Type B pancreatic cell (in vitro differentiated cells): ENCODE results near the gene SIPA1. TPM values are rescaled to one million over a fixed set of nuclear protein-coding genes. Genes with fewer than 3 reads are reported as not detected.

ENCODE experiments used
- DNase-seq: peaks from one replicate; pipeline ENCODE4 v3.0.0; 2021; ENCODE audit warnings: mixed read lengths; ENCODE audit not compliant: unreplicated experiment; ENCODE audit errors: extremely low spot score
- H3K27ac Mint-ChIP-seq: 2 replicates; pipeline ENCODE4 v1.8.0; 2021; ENCODE audit warnings: mild to moderate bottlenecking, mixed read lengths
- H3K27me3 Mint-ChIP-seq: 2 replicates; pipeline ENCODE4 v1.8.0; 2021; ENCODE audit warnings: mixed read lengths
- H3K36me3 Mint-ChIP-seq: 2 replicates; pipeline ENCODE4 v1.8.0; 2021; ENCODE audit warnings: mixed read lengths
- H3K4me1 Mint-ChIP-seq: one replicate; pipeline ENCODE4 v1.8.0; 2021; ENCODE audit warnings: mixed read lengths; ENCODE audit not compliant: unreplicated experiment
- H3K4me3 Mint-ChIP-seq: 2 replicates; pipeline ENCODE4 v1.8.0; 2021; ENCODE audit warnings: mild to moderate bottlenecking, mixed read lengths
- H3K9me3 Mint-ChIP-seq: 2 replicates; pipeline ENCODE4 v1.8.0; 2021; ENCODE audit warnings: mixed read lengths
- microRNA-seq: library from miRNA; unstranded; fragments of <30 nt; microRNA quantifications from one replicate; pipeline ENCODE4, GENCODE V29; 2020
- total RNA-seq: library from RNA; stranded (reverse); gene quantifications from 2 replicates; pipeline ENCODE4 v1.2.1, GENCODE V29; 2021; ENCODE audit warnings: low replicate concordance
- TF ChIP-seq, protein P1 (sequence below): fragments of 200-600 bp; sonication (generic); conservative IDR thresholded peaks from 2 replicates; pipeline ENCODE4 v1.5.0; 2021; ENCODE audit warnings: antibody characterized with exemption, mild to moderate bottlenecking

SIPA1 gene
- total RNA-seq, 1 donor from 2014 or later: 26.8 TPM

DNA sequence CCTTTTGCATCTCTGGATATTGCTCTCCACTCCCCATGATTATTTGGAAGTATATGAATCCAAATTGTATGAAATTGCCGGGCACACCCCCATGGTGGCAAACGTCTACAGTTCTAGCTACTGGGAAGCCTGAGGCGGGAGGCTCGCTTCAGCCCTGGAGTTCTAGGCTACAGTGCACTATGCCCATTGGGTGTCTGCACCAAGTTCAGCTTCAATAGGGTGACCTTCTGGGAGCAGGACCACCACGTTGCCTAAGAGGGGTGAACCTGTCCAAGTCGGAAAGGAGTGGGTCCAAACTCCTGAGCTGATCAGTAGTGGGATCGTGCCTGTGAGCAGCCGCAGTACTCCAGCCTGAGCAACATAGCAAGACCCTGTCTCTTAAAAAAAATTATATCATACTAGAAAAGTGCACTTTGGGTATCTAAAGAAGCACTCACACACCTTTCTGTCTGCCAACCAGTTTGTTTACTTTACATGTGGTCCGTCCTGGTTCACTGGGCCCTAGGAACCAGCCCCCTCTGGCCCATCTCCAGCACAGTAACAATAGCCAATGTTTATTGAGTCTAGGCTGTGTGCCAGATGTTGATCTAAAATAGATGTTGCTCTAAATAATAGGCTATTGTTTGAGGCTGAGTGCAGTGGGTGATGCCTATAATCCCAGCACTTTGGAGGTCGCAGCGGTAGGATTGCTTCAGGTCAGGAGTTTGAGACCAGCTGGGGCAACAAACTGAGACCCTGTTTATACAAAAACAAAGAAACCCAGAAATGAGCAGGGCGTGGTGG, 57.7 kb downstream of the SIPA1 start:
- no peak for DNase-seq
- Mint-ChIP-seq H3K27ac (no peak overlapping the region), H3K36me3 (no peaks in the 10 kb centered on the region), H3K4me1 (peaks cover 8% of the 10 kb centered on the region), H3K4me3 (no peak overlapping the region), H3K27me3 (peaks cover 22% of the 10 kb centered on the region), H3K9me3 (no peaks in the 10 kb centered on the region)
- TF ChIP-seq, protein P1, sequence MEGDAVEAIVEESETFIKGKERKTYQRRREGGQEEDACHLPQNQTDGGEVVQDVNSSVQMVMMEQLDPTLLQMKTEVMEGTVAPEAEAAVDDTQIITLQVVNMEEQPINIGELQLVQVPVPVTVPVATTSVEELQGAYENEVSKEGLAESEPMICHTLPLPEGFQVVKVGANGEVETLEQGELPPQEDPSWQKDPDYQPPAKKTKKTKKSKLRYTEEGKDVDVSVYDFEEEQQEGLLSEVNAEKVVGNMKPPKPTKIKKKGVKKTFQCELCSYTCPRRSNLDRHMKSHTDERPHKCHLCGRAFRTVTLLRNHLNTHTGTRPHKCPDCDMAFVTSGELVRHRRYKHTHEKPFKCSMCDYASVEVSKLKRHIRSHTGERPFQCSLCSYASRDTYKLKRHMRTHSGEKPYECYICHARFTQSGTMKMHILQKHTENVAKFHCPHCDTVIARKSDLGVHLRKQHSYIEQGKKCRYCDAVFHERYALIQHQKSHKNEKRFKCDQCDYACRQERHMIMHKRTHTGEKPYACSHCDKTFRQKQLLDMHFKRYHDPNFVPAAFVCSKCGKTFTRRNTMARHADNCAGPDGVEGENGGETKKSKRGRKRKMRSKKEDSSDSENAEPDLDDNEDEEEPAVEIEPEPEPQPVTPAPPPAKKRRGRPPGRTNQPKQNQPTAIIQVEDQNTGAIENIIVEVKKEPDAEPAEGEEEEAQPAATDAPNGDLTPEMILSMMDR: no peak

DNA sequence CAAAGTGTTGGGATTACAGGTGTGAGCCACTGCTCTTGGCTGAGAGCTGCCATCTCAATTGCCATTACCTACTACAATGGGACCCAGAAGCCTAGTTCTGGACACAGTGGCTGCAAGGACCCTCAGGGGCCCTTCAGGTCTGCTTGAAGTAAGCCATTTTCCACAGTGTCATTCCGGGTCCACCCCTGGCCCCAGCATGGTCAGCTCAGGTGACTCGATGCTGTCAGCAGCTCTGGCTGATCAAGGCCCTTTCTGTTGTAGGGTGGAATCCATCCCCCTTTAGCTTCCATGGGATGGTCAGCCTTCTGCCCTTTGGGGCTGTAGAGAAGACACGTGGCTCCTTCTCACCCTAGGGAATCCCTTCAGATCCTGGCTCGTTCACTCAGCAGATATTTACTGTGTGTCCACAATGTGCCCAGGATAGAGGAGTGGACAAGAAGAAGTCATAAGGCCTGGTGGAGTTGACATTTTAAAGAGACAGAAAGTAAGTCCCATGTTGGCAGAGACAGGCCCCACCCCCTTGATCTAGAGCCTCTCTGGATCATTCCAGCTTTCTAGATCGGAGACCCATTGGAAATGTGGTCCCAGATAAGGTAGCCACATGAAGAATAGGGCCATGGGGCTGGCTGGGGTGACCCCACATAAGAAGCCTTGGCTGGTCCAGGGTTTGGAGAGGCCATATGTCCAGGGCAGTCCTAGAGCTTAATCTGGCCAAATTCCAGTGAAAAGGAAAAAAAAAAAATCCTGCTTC, 59.1 kb downstream of the SIPA1 start:
- TF ChIP-seq, protein P1: no peak
- H3K36me3 Mint-ChIP-seq: no peaks in the 10 kb centered on the region
- DNase-seq: no peak
- no peak overlapping the region for H3K27ac Mint-ChIP-seq
- no peaks in the 10 kb centered on the region for H3K9me3 Mint-ChIP-seq
- H3K4me3 Mint-ChIP-seq: no peak overlapping the region
- peaks cover 8% of the 10 kb centered on the region for H3K4me1 Mint-ChIP-seq
- peaks cover 28% of the 10 kb centered on the region for H3K27me3 Mint-ChIP-seq

DNA sequence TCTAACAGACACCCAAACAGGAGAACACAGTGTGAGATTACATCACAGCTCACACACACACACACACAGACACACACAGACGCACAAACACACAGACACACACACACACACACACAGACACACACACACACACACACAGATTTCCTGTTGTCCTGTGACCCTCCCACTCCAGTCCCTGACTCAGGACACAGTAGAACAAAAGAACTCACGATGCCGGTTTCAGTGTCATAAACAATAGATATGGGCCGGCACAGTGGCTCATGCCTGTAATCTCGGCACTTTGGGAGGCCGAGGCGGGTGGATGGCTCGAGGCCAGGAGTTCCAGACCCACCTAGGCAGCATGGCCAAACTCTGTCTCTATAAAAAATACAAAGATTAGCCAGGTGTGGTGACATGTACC, 60.3 kb downstream of the SIPA1 start:
- Mint-ChIP-seq H3K9me3 (no peaks in the 10 kb centered on the region), H3K4me3 (no peak overlapping the region), H3K27ac (no peak overlapping the region), H3K36me3 (no peaks in the 10 kb centered on the region), H3K27me3 (peaks cover 34% of the 10 kb centered on the region), H3K4me1 (peaks cover 4% of the 10 kb centered on the region)
- TF ChIP-seq, protein P1: no peak
- DNase-seq: no peak

DNA sequence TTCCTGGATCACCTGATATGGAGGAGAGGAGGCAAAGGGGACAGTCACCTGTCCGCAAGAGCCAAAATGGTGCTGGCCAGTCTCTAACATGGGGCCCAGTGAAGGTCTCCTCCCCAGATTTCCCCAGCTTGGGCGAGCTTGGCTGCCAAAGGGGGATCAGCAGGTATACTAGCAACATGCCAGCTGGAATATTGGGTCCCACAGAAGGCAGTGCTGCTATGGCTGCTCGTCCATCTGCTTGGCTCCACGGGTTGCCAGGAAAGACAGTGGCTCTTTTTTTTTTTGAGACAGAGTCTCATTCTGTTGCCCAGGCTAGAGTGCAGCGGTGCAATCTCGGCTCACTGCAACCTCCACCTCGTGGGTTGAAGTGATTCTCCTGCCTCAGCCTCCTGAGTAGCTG, 61.4 kb downstream of the SIPA1 start:
- no peaks in the 10 kb centered on the region for H3K36me3 Mint-ChIP-seq
- no peak overlapping the region for H3K27ac Mint-ChIP-seq
- no peak for DNase-seq
- H3K27me3 Mint-ChIP-seq: peaks cover 35% of the 10 kb centered on the region
- no peaks in the 10 kb centered on the region for H3K9me3 Mint-ChIP-seq
- H3K4me1 Mint-ChIP-seq: peaks cover 4% of the 10 kb centered on the region
- TF ChIP-seq, protein P1: no peak
- no peak overlapping the region for H3K4me3 Mint-ChIP-seq

DNA sequence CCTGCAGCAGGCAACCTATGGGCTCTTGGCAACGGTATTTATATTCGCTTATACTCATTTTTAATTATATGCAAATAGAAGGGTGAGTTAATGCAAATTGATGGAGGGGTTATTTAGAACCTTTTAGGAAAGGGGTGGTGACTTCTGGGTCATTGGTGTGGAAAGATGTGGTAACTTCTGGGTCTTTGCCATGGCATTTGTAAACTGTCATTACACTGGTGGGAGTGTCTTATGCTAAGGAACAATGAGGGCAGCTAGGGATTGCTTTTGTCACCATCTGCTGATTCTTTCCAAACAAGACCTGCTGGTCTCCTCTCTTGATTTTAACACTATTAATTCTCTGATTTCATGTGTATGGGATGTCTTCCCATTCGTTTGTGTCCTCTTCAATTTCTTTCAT, 62.5 kb downstream of the SIPA1 start:
- H3K27me3 Mint-ChIP-seq: peaks cover 37% of the 10 kb centered on the region

More for the DNA sequence above, 62.5 kb downstream of the SIPA1 start:
- no peaks in the 10 kb centered on the region for H3K36me3 Mint-ChIP-seq
- peaks cover 2% of the 10 kb centered on the region for H3K4me1 Mint-ChIP-seq
- TF ChIP-seq, protein P1: no peak
- DNase-seq: no peak
- no peak overlapping the region for H3K27ac Mint-ChIP-seq
- H3K4me3 Mint-ChIP-seq: no peak overlapping the region
- H3K9me3 Mint-ChIP-seq: no peaks in the 10 kb centered on the region

Small RNA genes within 50 kb of the gene (microRNA-seq; reads per million reads assigned to microRNA genes)
- gene MIR4489 (not detected), gene MIR4690 (not detected)

Other genes starting within 250 kb of the SIPA1 start
- gene NEAT1, start 215.3 kb upstream of the SIPA1 start, total RNA-seq: 229 and 395 TPM in 2 replicates
- gene MALAT1, start 139.1 kb upstream of the SIPA1 start, total RNA-seq: 4,133 and 6,276 TPM in 2 replicates
- 79.4 and 80.4 TPM in 2 replicates for gene SCYL1, start 113.0 kb upstream of the SIPA1 start, total RNA-seq
- gene LTBP3, start 79.7 kb upstream of the SIPA1 start, total RNA-seq: 71.8 and 74.1 TPM in 2 replicates
- 32.2 and 33.9 TPM in 2 replicates for gene ZNRD2, start 67.6 kb upstream of the SIPA1 start, total RNA-seq
- gene FAM89B, start 65.6 kb upstream of the SIPA1 start, total RNA-seq: 55.7 and 56.1 TPM in 2 replicates
- gene EHBP1L1, start 62.0 kb upstream of the SIPA1 start, total RNA-seq: 10.9 and 14.7 TPM in 2 replicates
- 0.36 and 1.1 TPM in 2 replicates for gene KCNK7, start 42.3 kb upstream of the SIPA1 start, total RNA-seq
- gene MAP3K11, start 23.9 kb upstream of the SIPA1 start, total RNA-seq: 56.7 and 61.9 TPM in 2 replicates
- 44.9 and 49.2 TPM in 2 replicates for gene PCNX3, start 22.3 kb upstream of the SIPA1 start, total RNA-seq
- 64.8 and 80.0 TPM in 2 replicates for gene RELA, start 24.8 kb downstream of the SIPA1 start, total RNA-seq
- gene KAT5, start 74.2 kb downstream of the SIPA1 start, total RNA-seq: 61.7 and 77.6 TPM in 2 replicates
- 51.7 and 69.4 TPM in 2 replicates for gene RNASEH2C, start 82.7 kb downstream of the SIPA1 start, total RNA-seq
- 16.6 and 38.9 TPM in 2 replicates for gene AP5B1, start 142.9 kb downstream of the SIPA1 start, total RNA-seq
- gene OVOL1, start 149.0 kb downstream of the SIPA1 start, total RNA-seq: 7.7 and 39.8 TPM in 2 replicates
- gene SNX32, start 195.9 kb downstream of the SIPA1 start, total RNA-seq: 0.76 and 4.2 TPM in 2 replicates
- 947 and 981 TPM in 2 replicates for gene CFL1, start 220.1 kb downstream of the SIPA1 start, total RNA-seq
- 67.9 and 72.4 TPM in 2 replicates for gene MUS81, start 222.3 kb downstream of the SIPA1 start, total RNA-seq
- gene EFEMP2, start 234.7 kb downstream of the SIPA1 start, total RNA-seq: 5.5 and 24.5 TPM in 2 replicates
- not detected in 2 replicates for gene CTSW, start 241.7 kb downstream of the SIPA1 start, total RNA-seq